Activated CD4-positive, alpha-beta T cell treated with anti-CD3 and anti-CD28 coated beads for 1 hour (primary cell): Measurements from ENCODE around the gene LRRC27.
"Not testable (repeated sequence)": the region's sequence is repeated elsewhere in the genome, so short reads cannot be mapped to it uniquely, and the experiment has no call there.

Source experiments
- DNase-seq: peaks from one replicate; pipeline ENCODE4 v3.0.0-alpha.2; 2020

Gene LRRC27

GRCh38 chr10:132376394-132376851 is 44.4 kb downstream of the LRRC27 start:
- no peak for DNase-seq

GRCh38 chr10:132377326-132377725 is 45.3 kb downstream of the LRRC27 start:
- DNase-seq: no peak

GRCh38 chr10:132379026-132379425 is 47.0 kb downstream of the LRRC27 start:
- not testable (repeated sequence) for DNase-seq

- DNase-seq: not testable (repeated sequence)
Observed at GRCh38 chr10:132380986-132381385, 49.0 kb downstream of the LRRC27 start.

- no peak for DNase-seq
Observed at GRCh38 chr10:132381741-132382140, 49.7 kb downstream of the LRRC27 start.

- DNase-seq: no peak
Observed at GRCh38 chr10:132382231-132382922, 50.4 kb downstream of the LRRC27 start.

GRCh38 chr10:132383101-132383500 is 51.1 kb downstream of the LRRC27 start:
- no peak for DNase-seq

- no peak for DNase-seq
Observed at GRCh38 chr10:132383751-132384196, 51.8 kb downstream of the LRRC27 start.

- no peak for DNase-seq
Observed at GRCh38 chr10:132384618-132385388, 52.8 kb downstream of the LRRC27 start.

GRCh38 chr10:132385389-132385667 is 53.3 kb downstream of the LRRC27 start:
- DNase-seq: no peak

GRCh38 chr10:132385721-132386418 is 53.9 kb downstream of the LRRC27 start:
- no peak for DNase-seq

GRCh38 chr10:132386419-132386831 is 54.4 kb downstream of the LRRC27 start:
- no peak for DNase-seq

- not testable (repeated sequence) for DNase-seq
Observed at GRCh38 chr10:132386896-132387295, 54.9 kb downstream of the LRRC27 start.

GRCh38 chr10:132387764-132388210 is 55.8 kb downstream of the LRRC27 start:
- peak; percentile 68 for DNase-seq

GRCh38 chr10:132388891-132389432 is 57.0 kb downstream of the LRRC27 start:
- no peak for DNase-seq

- DNase-seq: no peak
Observed at GRCh38 chr10:132389433-132390169, 57.6 kb downstream of the LRRC27 start.

- DNase-seq: no peak
Observed at GRCh38 chr10:132390170-132390920, 58.4 kb downstream of the LRRC27 start.

GRCh38 chr10:132390921-132391675 is 59.1 kb downstream of the LRRC27 start:
- no peak for DNase-seq

- DNase-seq: no peak
Observed at GRCh38 chr10:132391676-132392020, 59.7 kb downstream of the LRRC27 start.

- no peak for DNase-seq
Observed at GRCh38 chr10:132392184-132392800, 60.3 kb downstream of the LRRC27 start.
